Gastroesophageal sphincter (tissue), 4 donors: ENCODE results near the gene NOS3. TPM values are rescaled to one million over a fixed set of nuclear protein-coding genes. Genes with fewer than 3 reads are reported as not detected.

Experiments used
- ATAC-seq: fragments of 150-250 bp; one replicate; pipeline ENCODE4 v1.9.1; 2016; ENCODE audit warnings: mild to moderate bottlenecking, moderate library complexity
- H3K27ac ChIP-seq, 4 donors: fragments of 200-600 bp; sonication (generic) in 3 of 4; 1 replicate in 3 of 4; 2 replicates in 1 of 4; pipeline ENCODE4 v1.5.1; 2016 to 2019
- H3K27me3 ChIP-seq: fragments of 200-600 bp; sonication (generic); one replicate; pipeline ENCODE4 v1.5.1; 2019
- H3K36me3 ChIP-seq, 2 donors: fragments of 200-600 bp; sonication (generic); one replicate each; pipeline ENCODE4 v1.5.1; 2019; ENCODE audit warnings: control low read depth in 1 of 2
- H3K4me1 ChIP-seq, 3 donors: fragments of 200-600 bp; sonication (generic); 1 replicate in 2 of 3; 2 replicates in 1 of 3; pipeline ENCODE4 v1.5.1; 2016 to 2019; ENCODE audit warnings: control low read depth in 2 of 3
- H3K4me3 ChIP-seq, 2 donors: fragments of 200-600 bp; sonication (generic); one replicate each; pipeline ENCODE4 v1.5.1; 2019; ENCODE audit warnings: mild to moderate bottlenecking in 1 of 2, moderate library complexity in 1 of 2
- H3K9me3 ChIP-seq, 3 donors: fragments of 200-600 bp; sonication (generic); one replicate each; pipeline ENCODE4 v1.5.1; 2017 to 2019; ENCODE audit warnings: control low read depth in 2 of 3
- EP300 ChIP-seq: sonication (generic); formaldehyde crosslinking; IDR thresholded peaks from one replicate; pipeline ENCODE4 v1.6.1; 2017; ENCODE audit warnings: antibody characterized with exemption, mild to moderate bottlenecking
- POLR2A ChIP-seq, 2 donors: fragments of 450-650 bp; IDR thresholded peaks; one replicate each; pipeline ENCODE4 v1.6.1; 2017; ENCODE audit warnings: antibody characterized with exemption in 2 of 2, mild to moderate bottlenecking in 2 of 2, moderate library complexity in 1 of 2
- POLR2AphosphoS5 ChIP-seq: sonication (generic); formaldehyde crosslinking; IDR thresholded peaks from one replicate; pipeline ENCODE4 v1.6.1; 2017; ENCODE audit warnings: antibody characterized with exemption
- WGBS, 2 donors: methylation state at CpG; one replicate each; pipeline ENCODE4 v1.1.5; 2018; ENCODE audit warnings: low coverage in 1 of 2; 5-methylcytosine and 5-hydroxymethylcytosine counted together
- total RNA-seq, 4 donors: library from RNA; depleted of rRNA; stranded (reverse); fragments of >200 nt; gene quantifications; one replicate each; pipeline ENCODE4 v1.1.0, GENCODE V29; 2016
- TF ChIP-seq, protein P1 (sequence below), 4 experiments: fragments of 200-600 bp in 2 of 4; fragments of 450-650 bp in 2 of 4; sonication (generic) in 1 of 4; IDR thresholded peaks; one replicate each; pipeline ENCODE4 v1.5.1; 2017 to 2019; ENCODE audit warnings: antibody characterized with exemption in 4 of 4, mild to moderate bottlenecking in 2 of 4, moderate library complexity in 2 of 4

Gene NOS3
- total RNA-seq, 4 donors from 2014 or later, result 6.8 to 29.4 (median 13.5) TPM

DNA sequence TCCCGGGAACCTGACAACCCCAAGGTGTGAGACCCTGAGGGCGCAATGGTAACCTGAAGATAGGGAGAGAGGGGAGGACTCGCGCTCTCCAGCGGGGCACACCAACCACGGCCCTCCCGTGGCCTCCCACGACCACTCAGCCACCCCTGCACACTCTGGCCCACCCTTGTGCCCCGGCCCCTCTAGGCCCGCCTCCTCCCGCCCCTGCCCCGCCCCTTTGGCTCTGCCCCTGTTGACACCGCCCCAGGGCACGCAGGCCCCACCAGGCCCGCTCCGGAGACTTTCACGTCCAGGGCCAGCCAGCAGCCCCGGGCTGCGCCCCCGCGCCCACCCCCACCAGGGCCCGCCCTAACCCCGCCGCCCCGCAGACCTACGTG lies 22.5 kb downstream of the NOS3 start:
- Histone ChIP-seq H3K9me3 (no peaks in the 10 kb centered on the region), H3K27ac (no peak overlapping the region)
- ATAC-seq, result no peak

DNA sequence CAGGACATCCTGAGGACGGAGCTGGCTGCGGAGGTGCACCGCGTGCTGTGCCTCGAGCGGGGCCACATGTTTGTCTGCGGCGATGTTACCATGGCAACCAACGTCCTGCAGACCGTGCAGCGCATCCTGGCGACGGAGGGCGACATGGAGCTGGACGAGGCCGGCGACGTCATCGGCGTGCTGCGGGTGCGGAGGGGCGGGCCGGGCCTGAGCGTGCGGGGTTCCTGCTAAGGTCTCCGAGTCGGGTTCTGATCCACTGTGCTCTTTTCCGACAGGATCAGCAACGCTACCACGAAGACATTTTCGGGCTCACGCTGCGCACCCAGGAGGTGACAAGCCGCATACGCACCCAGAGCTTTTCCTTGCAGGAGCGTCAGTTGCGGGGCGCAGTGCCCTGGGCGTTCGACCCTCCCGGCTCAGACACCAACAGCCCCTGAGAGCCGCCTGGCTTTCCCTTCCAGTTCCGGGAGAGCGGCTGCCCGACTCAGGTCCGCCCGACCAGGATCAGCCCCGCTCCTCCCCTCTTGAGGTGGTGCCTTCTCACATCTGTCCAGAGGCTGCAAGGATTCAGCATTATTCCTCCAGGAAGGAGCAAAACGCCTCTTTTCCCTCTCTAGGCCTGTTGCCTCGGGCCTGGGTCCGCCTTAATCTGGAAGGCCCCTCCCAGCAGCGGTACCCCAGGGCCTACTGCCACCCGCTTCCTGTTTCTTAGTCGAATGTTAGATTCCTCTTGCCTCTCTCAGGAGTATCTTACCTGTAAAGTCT lies 23.1 kb downstream of the NOS3 start:
- WGBS, 2 donors, result 57 to 61% methylated on average over 6 to 7 of the region's 55 CpGs
- no peak for TF ChIP-seq EP300
- TF ChIP-seq, protein P1, sequence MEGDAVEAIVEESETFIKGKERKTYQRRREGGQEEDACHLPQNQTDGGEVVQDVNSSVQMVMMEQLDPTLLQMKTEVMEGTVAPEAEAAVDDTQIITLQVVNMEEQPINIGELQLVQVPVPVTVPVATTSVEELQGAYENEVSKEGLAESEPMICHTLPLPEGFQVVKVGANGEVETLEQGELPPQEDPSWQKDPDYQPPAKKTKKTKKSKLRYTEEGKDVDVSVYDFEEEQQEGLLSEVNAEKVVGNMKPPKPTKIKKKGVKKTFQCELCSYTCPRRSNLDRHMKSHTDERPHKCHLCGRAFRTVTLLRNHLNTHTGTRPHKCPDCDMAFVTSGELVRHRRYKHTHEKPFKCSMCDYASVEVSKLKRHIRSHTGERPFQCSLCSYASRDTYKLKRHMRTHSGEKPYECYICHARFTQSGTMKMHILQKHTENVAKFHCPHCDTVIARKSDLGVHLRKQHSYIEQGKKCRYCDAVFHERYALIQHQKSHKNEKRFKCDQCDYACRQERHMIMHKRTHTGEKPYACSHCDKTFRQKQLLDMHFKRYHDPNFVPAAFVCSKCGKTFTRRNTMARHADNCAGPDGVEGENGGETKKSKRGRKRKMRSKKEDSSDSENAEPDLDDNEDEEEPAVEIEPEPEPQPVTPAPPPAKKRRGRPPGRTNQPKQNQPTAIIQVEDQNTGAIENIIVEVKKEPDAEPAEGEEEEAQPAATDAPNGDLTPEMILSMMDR (IDR thresholded peaks at IDR 0.05), result peak in 1 of 4 experiments; percentile 17
- no peak for TF ChIP-seq POLR2AphosphoS5
- TF ChIP-seq POLR2A (IDR thresholded peaks at IDR 0.05), result no peak
- H3K4me1 ChIP-seq, result peaks cover 0 to 49% (median 26%) of the 10 kb centered on the region in 3 donors

More for the DNA sequence above, 22.5 kb downstream of the NOS3 start:
- H3K27me3 ChIP-seq, result peaks cover 100% of the 10 kb centered on the region
- no peak for TF ChIP-seq POLR2AphosphoS5
- no peak for TF ChIP-seq POLR2A (IDR thresholded peaks at IDR 0.05)
- no peaks in the 10 kb centered on the region for H3K36me3 ChIP-seq
- peaks cover 0 to 49% (median 22%) of the 10 kb centered on the region in 3 donors for H3K4me1 ChIP-seq
- WGBS, 2 donors, result no CpG with 5 or more reads among the region's 26 CpGs
- peak overlapping the region in 1 of 2 donors; percentile 40 for H3K4me3 ChIP-seq

GRCh38 chr7:151014950-151015349 lies 24.1 kb downstream of the NOS3 start:
- Histone ChIP-seq H3K27me3 (peaks cover 100% of the 10 kb centered on the region), H3K9me3 (no peaks in the 10 kb centered on the region), H3K27ac (no peak overlapping the region), H3K4me1 (peaks cover 0 to 47% (median 30%) of the 10 kb centered on the region in 3 donors), H3K4me3 (no peak overlapping the region), H3K36me3 (no peaks in the 10 kb centered on the region)
- ATAC-seq, result no peak
- WGBS, 2 donors, result 73 to 80% methylated on average over 1 to 4 of the region's 8 CpGs
- TF ChIP-seq, protein P1 (IDR thresholded peaks at IDR 0.05), result no peak
- no peak for TF ChIP-seq POLR2A (IDR thresholded peaks at IDR 0.05)
- TF ChIP-seq POLR2AphosphoS5, result no peak
- no peak for TF ChIP-seq EP300

More for the DNA sequence above, 23.1 kb downstream of the NOS3 start:
- peak; percentile 20 for ATAC-seq
- H3K9me3 ChIP-seq, result no peaks in the 10 kb centered on the region
- H3K4me3 ChIP-seq, result peak overlapping the region in 1 of 2 donors; percentile 40
- peaks cover 100% of the 10 kb centered on the region for H3K27me3 ChIP-seq
- H3K36me3 ChIP-seq, result no peaks in the 10 kb centered on the region
- no peak overlapping the region for H3K27ac ChIP-seq

DNA sequence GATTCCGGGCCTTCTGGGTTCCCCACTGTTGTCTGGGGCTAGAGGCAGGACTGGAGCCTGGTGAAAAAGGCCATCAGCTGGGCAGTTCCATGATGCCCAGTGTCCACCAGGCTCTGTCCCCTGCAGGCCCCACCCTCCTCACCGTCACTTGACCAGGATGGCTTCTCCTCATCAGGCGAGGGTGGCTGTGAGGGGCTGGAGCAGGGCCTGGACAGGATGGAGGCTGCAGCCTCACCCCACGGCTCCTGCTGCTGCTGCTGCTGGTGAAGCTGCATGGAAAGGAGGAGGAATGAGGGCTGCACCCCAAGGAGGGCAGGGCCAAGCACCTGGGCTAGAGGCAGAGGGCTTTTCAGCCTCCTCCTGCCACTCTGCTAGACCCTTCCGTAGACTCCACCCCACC lies 25.1 kb downstream of the NOS3 start:
- ATAC-seq, result no peak
- TF ChIP-seq EP300, result no peak
- no peak for TF ChIP-seq POLR2AphosphoS5
- TF ChIP-seq, protein P1 (IDR thresholded peaks at IDR 0.05), result no peak
- no peak for TF ChIP-seq POLR2A (IDR thresholded peaks at IDR 0.05)
- no peak overlapping the region for H3K4me3 ChIP-seq
- H3K27me3 ChIP-seq, result peaks cover 100% of the 10 kb centered on the region
- H3K9me3 ChIP-seq, result no peaks in the 10 kb centered on the region
- WGBS, 2 donors, result no CpG with 5 or more reads among the region's 5 CpGs
- H3K27ac ChIP-seq, result no peak overlapping the region
- H3K36me3 ChIP-seq, result no peaks in the 10 kb centered on the region
- H3K4me1 ChIP-seq, result peaks cover 0 to 40% (median 30%) of the 10 kb centered on the region in 3 donors

GRCh38 chr7:151016505-151016904 lies 25.7 kb downstream of the NOS3 start:
- H3K9me3 ChIP-seq, result no peaks in the 10 kb centered on the region
- TF ChIP-seq, protein P1 (IDR thresholded peaks at IDR 0.05), result no peak
- TF ChIP-seq EP300, result no peak
- no peak for TF ChIP-seq POLR2A (IDR thresholded peaks at IDR 0.05)
- no peak for TF ChIP-seq POLR2AphosphoS5
- H3K27me3 ChIP-seq, result peaks cover 100% of the 10 kb centered on the region
- H3K27ac ChIP-seq, result no peak overlapping the region
- no peak for ATAC-seq
- H3K4me1 ChIP-seq, result peaks cover 0 to 40% (median 30%) of the 10 kb centered on the region in 3 donors
- WGBS, 2 donors, result 85% methylated on average over 4 of the region's 8 CpGs; no CpG with 5 or more reads in 1 of the 2 donors
- no peak overlapping the region for H3K4me3 ChIP-seq
- no peaks in the 10 kb centered on the region for H3K36me3 ChIP-seq
